Hepatocyte (in vitro differentiated cells): ENCODE data around the gene P2RY8.

Experiments used
- EZH2 ChIP-seq: fragments of 200-600 bp; sonication (generic); IDR thresholded peaks from 2 replicates; pipeline ENCODE4 v1.6.1; 2016; ENCODE audit warnings: antibody characterized with exemption, mild to moderate bottlenecking, borderline replicate concordance
- EZH2phosphoT487 ChIP-seq: fragments of 200-600 bp; sonication (generic); IDR thresholded peaks from one replicate; pipeline ENCODE4 v1.6.1; 2018; ENCODE audit warnings: antibody characterized with exemption, mild to moderate bottlenecking, low read depth, moderate library complexity; ENCODE audit not compliant: unreplicated experiment, severe bottlenecking
- TF ChIP-seq, protein P1 (sequence below): fragments of 200-600 bp; sonication (generic); IDR thresholded peaks from 2 replicates; pipeline ENCODE4 v1.5.1; 2016; ENCODE audit warnings: antibody characterized with exemption, mild to moderate bottlenecking; ENCODE audit not compliant: poor library complexity

DNA sequence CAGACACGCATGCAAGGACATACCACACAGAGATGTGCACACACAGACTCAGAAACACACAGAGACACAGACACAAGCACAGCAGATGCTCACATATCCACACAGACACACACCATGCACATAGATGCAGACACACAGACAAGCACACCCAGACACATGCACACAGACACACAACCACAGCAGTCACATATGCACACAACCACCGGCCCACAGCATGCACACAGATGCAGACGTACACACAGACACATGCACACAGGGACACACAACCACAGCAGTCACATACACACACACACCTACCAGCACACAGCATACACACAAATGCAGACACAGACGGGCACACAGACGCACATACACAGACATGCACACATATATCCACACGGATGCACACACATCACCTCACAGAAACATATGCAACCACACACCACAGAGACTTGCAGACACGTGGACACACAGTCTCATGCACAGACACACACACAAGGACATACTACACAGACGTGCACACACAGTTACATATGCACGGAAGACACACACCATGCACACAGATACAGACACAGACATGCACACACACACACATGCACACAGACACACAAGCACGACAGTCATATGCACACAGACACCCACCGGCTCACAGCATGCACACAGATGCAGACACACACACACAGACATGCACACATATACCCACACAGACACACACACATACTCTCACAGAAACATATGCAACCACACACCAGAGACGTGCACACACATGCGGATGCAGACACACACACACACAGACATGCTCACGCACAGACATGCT is 119.8 kb downstream of the P2RY8 start:
- TF ChIP-seq, protein P1, sequence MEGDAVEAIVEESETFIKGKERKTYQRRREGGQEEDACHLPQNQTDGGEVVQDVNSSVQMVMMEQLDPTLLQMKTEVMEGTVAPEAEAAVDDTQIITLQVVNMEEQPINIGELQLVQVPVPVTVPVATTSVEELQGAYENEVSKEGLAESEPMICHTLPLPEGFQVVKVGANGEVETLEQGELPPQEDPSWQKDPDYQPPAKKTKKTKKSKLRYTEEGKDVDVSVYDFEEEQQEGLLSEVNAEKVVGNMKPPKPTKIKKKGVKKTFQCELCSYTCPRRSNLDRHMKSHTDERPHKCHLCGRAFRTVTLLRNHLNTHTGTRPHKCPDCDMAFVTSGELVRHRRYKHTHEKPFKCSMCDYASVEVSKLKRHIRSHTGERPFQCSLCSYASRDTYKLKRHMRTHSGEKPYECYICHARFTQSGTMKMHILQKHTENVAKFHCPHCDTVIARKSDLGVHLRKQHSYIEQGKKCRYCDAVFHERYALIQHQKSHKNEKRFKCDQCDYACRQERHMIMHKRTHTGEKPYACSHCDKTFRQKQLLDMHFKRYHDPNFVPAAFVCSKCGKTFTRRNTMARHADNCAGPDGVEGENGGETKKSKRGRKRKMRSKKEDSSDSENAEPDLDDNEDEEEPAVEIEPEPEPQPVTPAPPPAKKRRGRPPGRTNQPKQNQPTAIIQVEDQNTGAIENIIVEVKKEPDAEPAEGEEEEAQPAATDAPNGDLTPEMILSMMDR: no peak
- TF ChIP-seq EZH2 (no peak), EZH2phosphoT487 (no peak)
